Superior temporal gyrus (tissue), 1 donor: ENCODE results near the gene DNAJC6.
A peak's percentile ranks its signal among the peaks of the same experiment; 100 is the strongest.

Experiments used
- DNase-seq: peaks from one replicate; pipeline ENCODE4 v3.0.0-alpha.2; 2016; ENCODE audit errors: extremely low spot score

Gene DNAJC6

DNA sequence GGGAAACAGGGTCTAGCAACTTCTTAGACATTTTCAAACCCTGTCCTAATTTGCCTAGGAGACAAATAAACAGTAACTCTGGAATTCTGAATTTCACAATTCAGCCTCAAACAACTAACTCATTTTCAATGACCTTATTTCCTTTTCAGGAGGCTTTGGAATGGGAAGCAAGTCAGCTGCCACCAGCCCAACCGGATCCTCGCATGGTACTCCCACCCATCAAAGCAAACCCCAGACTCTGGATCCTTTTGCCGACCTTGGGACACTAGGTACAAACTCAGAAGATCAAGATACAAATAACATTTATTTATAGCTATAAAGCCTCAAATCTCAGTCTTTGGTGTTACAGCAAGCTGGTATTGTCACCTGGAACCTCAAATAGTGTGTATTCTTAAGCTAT, 92.3 kb downstream of the DNAJC6 start:
- DNase-seq = no peak

DNA sequence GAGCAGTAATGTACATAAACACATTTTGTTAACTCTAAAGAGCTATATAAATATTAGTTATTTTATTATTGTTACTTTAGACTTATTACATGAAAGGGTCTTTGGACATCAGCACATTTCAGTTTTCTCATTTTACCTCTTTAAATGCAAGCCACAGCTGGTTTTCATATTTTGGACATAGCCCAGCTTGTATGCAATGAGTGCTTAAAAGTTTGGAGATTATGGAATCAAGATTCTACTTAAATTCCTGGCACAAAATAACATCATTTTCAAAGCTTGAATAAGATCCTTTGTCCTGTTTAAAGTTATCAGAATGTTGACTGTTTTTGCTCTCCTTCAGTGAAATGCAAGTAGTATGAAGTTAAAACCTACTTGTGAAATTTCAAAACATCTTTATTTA, 95.6 kb downstream of the DNAJC6 start:
- DNase-seq = no peak

DNA sequence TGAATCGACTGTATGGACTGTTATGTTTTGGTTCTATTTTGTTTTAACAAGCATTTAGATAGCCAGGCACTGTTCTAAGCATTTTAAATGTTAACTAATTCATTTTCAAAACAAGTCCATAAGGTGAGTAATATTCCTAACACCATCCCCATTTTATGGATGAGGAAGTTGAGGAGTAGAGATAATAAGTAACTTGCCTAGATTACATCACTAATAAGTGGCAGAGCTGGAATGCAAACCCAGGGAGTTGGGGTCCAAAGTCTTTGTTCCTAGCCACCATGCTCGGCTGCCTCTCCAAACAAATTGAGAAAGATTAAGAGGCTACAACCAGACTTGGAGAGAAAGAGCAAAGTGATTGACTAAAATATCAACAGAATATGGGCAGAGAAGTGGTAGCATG, 98.5 kb downstream of the DNAJC6 start:
- DNase-seq = no peak

DNA sequence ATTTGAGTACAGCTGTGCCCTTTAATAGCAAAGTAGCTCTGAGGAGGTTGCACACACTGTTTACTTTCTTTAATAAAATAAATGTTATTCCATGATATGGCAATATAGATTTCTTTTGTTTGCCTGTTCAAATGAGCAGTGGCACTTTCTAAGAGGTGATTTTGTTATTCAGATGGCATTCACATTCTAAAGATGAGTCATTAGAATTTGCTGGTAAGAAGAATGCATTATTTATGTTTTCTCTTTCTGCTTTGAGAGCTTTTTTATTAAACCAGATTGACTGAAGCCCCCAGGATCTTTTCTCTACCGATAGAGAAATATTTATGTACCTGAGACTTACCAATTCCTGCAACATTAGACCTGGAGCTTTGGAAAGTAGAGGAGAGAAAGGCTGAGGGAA, 100.0 kb downstream of the DNAJC6 start:
- DNase-seq = no peak

DNA sequence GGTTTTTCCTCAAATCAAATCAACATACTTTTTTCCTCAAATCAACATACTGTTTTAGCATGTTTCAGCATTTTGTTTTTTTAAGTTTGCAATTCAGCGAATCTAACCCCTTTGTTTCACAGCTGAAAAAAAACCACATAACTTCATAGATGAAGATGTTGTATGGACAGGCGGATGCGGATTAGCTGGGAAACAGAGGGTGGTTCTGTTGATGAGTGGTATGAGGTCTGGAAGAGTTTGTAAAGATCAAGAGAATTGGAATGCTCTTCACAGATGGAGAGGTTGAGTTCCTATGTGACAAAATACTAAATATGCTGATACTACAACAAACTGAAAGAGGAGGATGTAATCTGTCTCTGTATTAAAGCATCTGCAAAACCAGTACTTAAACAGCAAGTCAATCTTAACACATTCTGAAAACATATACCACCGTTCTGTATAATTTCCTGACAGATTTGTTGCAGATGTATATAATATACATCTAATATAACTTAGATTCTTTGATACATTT, 100.5 kb downstream of the DNAJC6 start:
- no peak for DNase-seq

DNA sequence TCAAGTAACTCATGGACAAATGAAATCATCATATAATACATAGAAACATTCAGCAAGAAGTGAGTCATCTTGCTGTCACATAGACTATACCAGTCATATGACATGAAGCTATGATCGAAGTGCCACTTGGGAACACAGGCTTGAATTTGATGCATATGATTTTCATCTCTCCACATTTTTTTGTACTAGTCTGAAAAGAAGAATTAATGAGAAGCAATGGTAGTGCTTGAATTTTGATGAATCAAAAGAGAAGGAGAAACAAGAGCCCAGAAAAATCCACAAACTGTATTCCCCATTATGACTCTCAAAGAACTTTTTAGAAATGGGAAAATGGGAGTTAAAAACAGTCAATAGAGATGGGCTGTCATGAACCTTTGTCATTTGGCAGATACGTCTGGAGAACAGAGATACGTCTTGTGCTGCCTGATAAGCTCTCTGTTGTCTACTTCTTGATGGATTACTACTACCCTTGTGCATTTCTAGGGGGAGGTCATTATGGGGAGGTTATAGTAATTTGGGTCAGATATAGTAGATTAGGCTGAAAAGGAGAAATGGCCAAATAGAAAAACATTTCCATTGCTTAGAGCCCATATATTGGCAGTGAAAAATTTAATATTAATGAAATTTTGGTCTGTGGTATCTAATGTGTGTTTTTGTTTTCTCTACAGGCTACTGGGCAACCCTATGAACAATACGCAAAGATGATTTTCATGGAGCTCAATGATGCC, 103.1 kb downstream of the DNAJC6 start:
- no peak for DNase-seq

DNA sequence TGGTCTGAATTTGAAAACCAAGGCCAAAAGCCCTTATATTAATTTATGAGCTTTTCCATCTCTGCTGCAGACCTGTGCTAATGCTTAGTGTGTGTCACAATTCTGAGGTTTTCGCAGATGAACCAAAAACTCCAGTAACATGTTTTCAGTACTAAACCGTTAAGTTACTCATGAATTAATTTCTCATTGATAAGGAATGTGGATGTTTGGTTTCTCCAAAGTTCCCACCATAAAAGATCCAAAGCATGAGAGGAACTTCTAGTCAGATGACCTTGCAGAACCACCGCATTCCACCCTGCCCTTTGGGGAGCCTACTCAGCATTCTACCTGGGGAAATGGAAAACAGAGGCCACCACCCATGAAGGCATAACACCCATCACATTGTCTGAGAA, 103.6 kb downstream of the DNAJC6 start:
- no peak for DNase-seq

DNA sequence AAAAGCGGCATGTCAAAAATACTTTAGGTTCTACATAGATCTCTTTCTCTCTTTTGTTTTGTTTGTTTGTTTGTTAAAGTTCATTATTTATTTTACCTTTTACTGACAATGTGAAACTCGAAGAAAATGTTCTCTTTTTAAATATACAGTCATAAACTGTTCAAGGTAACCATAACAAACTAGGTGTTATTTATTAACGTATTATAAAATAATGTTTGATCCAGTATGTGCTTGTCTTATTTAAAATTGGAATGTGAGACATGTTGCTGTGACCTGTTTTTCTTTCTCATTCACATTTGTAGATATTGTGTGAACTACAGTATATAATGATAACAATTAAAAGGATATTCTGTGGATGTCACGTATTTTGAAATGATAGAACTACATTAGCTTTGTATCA, 105.2 kb downstream of the DNAJC6 start:
- DNase-seq = no peak

DNA sequence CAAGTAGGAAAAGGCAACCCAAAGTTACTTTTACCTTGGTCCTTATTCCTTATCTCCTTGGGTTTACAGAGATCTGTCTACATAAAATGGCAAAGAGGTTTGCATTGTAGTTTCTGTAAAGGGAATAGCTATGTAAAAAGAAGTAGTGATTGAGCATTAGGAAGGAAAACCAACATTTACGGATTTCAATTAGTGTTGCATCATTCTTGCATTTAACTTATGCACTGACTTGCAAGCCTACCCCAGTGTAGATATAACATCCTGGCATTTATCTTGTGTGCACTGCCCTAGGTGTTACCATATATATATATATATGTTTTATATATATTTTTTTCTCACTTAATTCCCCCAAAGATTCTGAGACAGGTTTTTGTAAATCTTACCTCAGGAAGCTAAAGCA, 107.4 kb downstream of the DNAJC6 start:
- no peak for DNase-seq

DNA sequence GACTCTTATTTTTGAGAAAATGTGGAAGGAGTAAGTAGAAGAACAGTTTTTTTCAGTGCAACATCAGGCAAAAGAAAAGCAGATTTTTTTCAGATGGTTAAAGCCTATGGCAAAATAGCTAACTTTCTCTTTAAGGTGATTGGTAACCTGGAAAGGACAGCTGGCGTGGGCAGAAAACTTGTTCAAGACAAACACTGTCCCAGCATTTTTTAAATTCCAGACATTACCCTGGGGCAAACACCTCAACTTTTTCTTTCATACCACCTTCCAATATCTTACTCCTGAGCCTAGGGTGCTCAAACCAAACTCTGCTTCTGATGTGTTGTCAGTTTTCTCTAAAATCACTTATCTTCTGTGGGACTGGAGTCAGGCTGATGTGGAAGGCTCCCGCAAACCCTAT, 108.4 kb downstream of the DNAJC6 start:
- DNase-seq = no peak

DNA sequence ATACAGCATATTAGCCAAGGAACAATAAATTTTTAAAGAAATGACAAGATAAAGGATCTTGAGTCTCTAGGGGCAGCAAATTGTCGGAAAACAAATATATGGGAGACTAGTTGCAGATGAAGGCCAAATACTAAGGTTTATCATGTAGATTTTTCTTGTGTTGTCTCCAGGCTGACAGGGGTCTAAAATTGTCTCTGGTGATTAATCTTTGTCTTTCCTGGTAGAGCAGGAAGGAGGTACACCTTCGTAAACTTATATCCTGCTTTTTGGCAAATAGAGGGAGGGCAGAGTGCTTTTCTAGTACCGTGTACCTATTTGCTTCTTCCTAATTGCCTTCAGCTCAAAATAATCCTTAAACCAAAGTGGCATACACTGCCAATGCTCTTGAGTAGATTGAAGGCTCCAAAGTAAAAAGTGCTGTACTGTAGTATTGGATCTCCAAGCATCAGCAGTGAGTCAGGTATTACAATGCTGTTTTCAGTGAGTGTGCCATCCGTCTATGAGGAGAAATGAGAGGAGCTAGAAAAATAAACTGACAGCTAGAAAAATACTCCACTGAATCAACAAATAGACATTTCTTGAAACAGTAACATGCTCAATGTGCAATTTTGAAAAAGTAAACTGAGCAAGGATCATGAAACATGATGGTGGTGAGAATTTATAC, 109.3 kb downstream of the DNAJC6 start:
- DNase-seq = no peak

DNA sequence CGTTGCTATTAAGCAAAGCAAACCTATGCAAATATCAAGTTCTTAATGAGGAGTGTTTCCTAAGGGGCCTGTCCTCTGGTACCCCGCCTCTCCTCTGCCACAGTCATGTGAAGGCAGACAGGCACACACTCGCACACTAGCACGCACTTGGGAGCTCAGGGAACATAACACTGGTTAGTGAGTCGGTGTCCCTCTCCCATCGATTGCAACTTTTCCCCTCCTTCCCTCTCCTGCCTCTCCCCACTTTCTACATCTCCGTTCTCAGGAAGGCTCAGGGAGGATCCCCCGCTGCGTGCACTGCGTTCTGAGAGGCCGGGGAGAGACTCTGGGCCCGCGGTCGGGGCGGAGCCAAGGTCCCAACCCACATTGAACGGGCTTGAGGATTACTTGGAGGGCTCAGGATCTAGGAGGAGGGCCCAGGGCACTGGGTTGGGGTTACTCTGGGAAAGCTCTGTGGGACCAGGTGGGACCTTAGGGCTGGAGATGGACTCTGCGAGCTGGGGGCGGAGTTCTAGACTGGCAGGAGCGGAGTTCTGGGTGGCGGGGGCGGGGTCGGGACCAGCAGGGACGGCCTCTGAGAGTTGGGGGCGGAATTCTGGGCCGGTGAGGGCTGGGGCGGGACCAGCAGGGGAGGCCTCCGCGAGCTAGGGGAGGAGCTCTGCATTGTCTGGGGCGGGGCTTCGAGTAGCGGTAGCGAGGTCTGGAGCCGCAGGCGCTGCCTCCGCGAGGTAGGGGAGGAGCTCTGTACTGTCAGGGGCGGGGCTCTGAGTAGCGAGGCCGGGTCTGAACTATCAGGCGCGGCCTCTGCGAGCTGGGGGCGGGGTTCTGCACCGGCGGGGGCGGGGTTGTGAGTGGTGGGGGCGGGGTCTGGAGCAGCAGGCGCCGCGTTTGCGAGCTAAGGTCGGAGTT, 110.6 kb downstream of the DNAJC6 start:
- DNase-seq = peak; percentile 92

DNA sequence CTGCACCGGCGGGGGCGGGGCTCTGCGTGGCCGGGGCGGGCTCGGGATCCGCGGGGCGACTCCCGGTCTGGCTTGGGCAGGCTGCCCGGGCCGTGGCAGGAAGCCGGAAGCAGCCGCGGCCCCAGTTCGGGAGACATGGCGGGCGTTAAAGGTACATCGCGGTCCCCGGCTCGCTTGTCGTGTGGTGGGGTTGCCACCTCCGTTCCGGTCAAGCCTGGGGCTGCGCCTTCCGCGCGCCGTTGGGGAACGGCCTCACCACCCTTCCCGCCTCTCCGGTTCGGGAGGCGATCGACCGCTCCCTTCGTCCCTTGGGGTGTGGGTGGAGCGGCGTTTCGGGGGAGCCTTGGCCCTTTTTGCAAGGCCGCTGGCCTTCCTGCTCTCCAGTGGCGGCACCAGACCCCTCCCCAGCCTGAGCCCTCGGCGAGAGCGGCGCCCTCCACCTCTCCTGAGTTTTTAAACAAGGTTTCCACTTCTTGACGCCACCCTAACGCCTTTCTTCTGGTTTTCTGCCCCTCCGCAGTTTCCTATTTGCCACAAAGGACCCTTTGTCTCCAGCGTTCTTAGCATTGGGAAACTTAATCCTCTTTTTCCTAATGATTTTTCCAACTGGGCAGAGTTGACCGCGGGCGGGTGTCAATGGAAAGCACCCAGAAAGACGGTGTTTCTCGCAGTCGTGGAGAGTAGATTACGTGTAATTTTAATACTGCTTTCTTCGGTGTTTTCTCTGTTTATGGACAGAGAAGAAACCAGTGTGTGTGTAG, 111.4 kb downstream of the DNAJC6 start, which contains the start of the genes LEPR and LEPROT:
Gene LEPR (plus strand): TSS at position 79 of the 761 bp plus-strand sequence. CDS start 144,898 bp downstream, outside the sequence.
Gene LEPROT (plus strand): TSS at position 79 of the 761 bp plus-strand sequence. CDS start 57 bp downstream, at position 136.
- peak; percentile 60 for DNase-seq

DNA sequence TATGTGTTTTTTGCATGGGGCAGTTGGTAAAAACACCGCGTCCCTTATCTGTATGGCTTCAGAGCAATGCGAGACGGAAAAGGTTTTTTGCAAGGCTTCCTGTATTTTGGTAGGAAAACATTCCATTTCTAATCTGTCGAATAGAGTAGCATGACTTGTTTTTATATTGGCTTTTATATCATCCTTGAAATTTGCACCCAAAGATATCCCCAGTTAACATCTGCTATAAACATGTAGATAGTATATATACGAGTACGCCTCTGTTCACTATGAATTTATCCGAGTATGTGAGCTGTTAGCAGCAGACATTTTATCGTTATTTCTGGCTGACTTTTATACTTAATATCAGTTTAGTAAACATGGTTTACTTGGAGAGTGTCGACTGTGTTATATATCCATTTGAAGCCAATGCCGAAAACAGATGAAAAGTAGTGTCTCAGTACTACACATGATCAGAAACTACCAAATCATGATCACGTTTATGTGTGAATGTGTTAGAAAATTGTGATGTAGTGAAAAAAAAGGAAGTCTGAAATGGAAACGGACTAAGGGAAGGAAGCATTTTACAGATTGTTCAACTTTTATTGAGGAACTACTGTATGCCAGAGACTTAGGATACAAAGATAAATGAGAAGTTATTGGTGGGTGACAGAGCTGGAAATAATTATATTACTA, 112.1 kb downstream of the DNAJC6 start:
- DNase-seq = peak; percentile 71

DNA sequence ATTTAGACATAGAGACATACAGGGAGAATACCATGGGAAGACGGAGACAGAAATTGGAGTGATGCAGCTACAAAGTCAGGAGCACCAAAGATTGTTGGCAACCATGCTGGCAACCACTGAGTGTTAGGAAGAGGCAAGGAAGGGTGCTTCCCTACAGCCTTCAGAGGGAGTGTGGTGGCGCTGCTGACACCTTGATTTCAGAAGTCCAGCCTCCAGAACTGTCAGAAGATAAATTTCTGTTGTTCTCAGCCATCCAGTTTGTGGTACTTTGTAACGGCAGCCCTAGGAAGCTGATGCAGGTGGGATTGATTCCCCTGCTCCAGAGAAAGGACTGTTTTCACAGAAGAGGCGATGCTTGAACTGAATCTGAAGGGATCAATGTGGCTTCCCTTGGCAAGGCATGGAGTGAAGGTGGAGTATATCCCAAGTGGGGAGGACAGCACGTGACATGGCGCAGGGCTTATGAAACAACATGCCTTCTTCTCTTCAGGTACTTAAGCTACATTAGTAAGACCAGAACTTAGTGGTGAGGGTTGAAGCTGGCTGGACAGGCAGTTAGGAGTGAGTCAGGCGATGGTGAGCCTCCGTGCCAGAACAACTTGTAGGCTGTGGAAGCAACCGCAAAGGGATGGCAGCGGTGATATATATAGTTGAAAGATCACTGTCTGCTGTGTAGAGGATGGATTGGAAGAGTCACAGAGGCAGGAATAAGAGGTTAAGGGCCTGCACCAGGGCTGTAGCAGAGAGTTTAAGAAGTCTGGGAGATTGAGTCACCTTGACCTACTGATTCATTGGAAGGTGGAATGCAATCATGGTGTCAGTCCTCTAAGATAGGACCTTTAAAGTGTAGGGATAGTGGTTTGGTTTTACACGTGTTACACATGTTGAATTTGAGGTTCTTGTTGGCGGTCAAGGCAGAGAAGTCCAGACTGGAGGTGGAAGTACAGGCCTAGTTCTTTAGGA, 113.2 kb downstream of the DNAJC6 start:
- no peak for DNase-seq

DNA sequence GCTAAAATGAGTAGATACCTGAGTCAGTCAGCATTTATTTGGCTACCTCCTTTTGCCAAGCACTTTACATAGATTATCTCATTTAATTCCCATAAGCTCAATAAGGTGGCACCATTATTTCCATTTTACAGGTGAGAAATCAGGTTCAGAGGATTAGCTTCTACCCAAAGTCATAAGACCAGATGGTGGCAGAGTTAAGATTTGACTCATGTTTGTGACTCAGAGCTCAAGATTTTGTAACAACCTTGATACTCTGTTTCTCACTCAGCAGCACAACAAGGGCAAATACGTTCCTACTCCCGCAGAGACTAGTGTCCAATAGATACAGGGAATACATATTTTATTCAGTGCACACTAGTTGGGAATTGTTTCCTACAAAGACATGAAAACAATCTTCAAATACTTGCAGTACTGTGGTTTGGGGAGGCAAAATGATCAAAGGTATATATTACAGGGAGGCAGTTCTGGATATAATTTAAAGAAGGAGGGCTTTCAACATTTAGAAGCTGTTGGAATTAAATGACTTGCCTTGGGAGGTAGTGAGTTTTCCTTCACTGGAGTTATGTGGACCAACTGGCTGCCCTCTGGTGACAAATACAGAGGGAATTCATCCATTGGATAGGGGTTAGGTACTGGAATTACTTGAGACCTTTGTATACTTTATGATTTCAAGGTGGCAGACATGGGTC, 114.7 kb downstream of the DNAJC6 start:
- DNase-seq = no peak

DNA sequence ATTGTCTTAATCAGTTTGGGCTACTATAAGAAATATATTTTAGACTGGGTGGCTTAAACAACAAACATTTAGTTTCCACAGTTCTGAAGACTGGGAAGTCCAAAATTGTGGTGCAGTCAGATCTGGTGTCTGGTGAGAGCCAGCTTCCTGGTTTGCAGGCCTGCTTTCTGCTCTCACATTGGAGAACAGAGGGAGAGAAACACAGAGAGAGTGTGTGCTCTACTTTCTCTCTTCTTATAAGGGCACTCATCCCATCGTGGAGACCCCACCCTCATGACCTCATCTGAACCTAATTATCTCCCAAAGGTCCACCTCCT, 115.2 kb downstream of the DNAJC6 start:
- no peak for DNase-seq

DNA sequence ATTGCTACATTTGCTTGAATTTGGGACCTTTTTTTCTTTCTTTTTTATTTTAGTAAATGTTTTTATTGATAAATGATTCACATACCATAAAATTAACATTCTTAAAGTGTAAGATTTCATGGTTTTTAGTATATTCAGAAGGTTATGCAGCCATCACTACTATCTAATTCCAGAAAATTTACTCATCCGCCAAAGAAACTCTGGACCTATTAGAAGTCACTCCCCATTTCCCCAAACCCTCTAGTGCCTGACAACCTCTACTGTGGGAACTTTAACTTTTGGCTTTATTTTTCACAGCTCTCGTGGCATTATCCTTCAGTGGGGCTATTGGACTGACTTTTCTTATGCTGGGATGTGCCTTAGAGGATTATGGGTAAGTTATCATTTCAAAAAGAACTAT, 115.7 kb downstream of the DNAJC6 start:
- DNase-seq = no peak

DNA sequence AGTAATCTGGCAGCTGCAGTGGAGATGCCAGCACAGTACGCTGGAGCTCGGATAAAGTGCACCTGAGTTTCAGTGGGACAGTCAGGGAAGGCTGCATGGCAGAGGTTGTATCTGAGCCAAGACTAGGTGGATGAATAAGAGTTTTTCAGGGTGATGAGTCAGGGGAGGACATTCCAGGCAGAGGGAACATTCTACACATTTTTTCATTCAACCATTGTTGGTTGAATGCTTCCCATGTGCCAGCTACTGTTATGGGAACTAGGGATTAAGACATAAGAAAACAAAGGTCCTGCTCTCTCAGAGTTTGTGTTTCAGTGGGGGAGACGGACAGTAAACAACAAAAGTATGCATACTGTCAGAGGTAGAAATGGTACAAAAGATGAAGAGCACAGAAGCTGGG, 116.4 kb downstream of the DNAJC6 start:
- DNase-seq = no peak
